Measurements from ENCODE around the gene PKD2L1.
A peak's percentile ranks its signal among the peaks of the same experiment; 100 is the strongest.

The PKD2L1 gene

GRCh38 chr10:100374200-100374655 is 44.2 kb upstream of the PKD2L1 start:
- Histone ChIP-seq H2AFZ (ENCODE audit: low read depth, low read length, severe bottlenecking) (peak overlapping the region; percentile 75), H3K4me2 (ENCODE audit: low read depth, low read length, poor library complexity, severe bottlenecking) (peak overlapping the region; percentile 76), H3K9me2 (replicated peaks; ENCODE audit: insufficient read depth, low read length) (no peaks in the 10 kb centered on the region), H3K27ac (ENCODE audit: low read depth, low read length) (peak overlapping the region; percentile 83), H3K27me3 (ENCODE audit: low read length) (no peaks in the 10 kb centered on the region), H3K4me3 (ENCODE audit: insufficient read depth, low read length, poor library complexity, severe bottlenecking) (peak overlapping the region; percentile 65), H3K36me3 (ENCODE audit: low read length) (no peaks in the 10 kb centered on the region), H3K79me2 (ENCODE audit: insufficient read depth, low read length) (peaks cover 16% of the 10 kb centered on the region; the same call in 1 of the 2 replicates), H3K9me3 (ENCODE audit: insufficient read depth, low read length) (no peaks in the 10 kb centered on the region), H3F3A (ENCODE audit: insufficient read depth) (peaks cover 11% of the 10 kb centered on the region; the same call in 1 of the 2 replicates), H3K9ac (ENCODE audit: low read length) (peak overlapping the region; percentile 80), H4K20me1 (ENCODE audit: low read depth, low read length) (no peaks in the 10 kb centered on the region)
- TF ChIP-seq EZH2phosphoT487 (conservative IDR thresholded peaks at IDR 0.05; ENCODE audit: low read length) (no peak), CTCF (IDR thresholded peaks at IDR 0.05; ENCODE audit: insufficient read depth, low read length, poor library complexity, severe bottlenecking) (no peak)

GRCh38 chr10:100373298-100374199 is 43.5 kb upstream of the PKD2L1 start:
- Histone ChIP-seq H3K9me3 (ENCODE audit: insufficient read depth, low read length) (no peaks in the 10 kb centered on the region), H3F3A (ENCODE audit: insufficient read depth) (peaks cover 11% of the 10 kb centered on the region; the same call in 1 of the 2 replicates), H2AFZ (ENCODE audit: low read depth, low read length, severe bottlenecking) (peak overlapping the region; percentile 75), H3K9me2 (replicated peaks; ENCODE audit: insufficient read depth, low read length) (no peaks in the 10 kb centered on the region), H3K9ac (ENCODE audit: low read length) (peak overlapping the region; percentile 80), H3K27me3 (ENCODE audit: low read length) (no peaks in the 10 kb centered on the region), H3K4me2 (ENCODE audit: low read depth, low read length, poor library complexity, severe bottlenecking) (peak overlapping the region; percentile 76), H3K27ac (ENCODE audit: low read depth, low read length) (peak overlapping the region; percentile 83), H3K79me2 (ENCODE audit: insufficient read depth, low read length) (peaks cover 16% of the 10 kb centered on the region; the same call in 1 of the 2 replicates), H4K20me1 (ENCODE audit: low read depth, low read length) (no peaks in the 10 kb centered on the region), H3K4me3 (ENCODE audit: insufficient read depth, low read length, poor library complexity, severe bottlenecking) (peak overlapping the region; percentile 65), H3K36me3 (ENCODE audit: low read length) (no peaks in the 10 kb centered on the region)
- TF ChIP-seq EZH2phosphoT487 (conservative IDR thresholded peaks at IDR 0.05; ENCODE audit: low read length) = no peak
- TF ChIP-seq CTCF (IDR thresholded peaks at IDR 0.05; ENCODE audit: insufficient read depth, low read length, poor library complexity, severe bottlenecking) = no peak

DNA sequence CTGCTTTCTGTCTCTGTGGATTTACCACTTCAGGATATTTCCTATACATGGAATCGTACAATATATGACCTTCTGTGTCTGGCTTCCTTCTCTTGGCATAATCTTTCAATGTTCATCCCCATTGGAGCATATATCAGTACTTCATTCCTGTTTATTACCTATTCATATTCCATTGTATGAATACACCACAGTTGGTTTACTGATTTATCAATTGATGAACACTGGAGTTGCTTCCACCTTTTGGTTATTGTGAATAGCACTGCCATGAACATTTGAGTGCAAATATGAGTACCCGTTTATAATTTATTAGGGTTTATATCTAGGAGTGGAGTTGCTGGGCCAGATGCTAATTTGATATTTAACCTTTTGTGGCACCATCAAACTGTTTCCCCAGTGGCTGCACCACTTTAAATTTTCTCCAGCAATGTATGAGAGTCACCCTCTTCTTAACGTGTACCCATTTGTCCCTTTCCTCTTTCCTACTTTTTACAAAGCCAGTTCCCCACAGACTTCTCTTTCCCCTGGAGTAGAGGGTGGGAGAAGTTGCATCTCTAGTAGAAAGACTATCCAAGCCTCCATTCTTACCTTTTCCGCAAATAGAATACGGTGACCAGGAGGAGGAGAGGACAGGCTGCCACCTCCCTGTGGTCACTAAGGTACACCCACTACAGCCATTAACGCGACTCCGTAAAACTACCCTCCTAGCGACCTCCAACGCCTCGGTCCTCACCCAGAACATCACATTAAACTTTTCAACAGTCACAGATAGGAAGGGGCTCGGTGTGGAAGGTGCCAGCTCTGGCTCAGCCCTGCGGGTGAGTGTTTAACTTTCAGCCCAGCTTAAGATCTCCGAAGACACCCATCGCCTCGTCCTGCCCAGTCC is 42.6 kb upstream of the PKD2L1 start:
- H3F3A ChIP-seq (ENCODE audit: insufficient read depth) = peaks cover 11% of the 10 kb centered on the region; the same call in 1 of the 2 replicates
- H4K20me1 ChIP-seq (ENCODE audit: low read depth, low read length) = no peaks in the 10 kb centered on the region
- H3K4me2 ChIP-seq (ENCODE audit: low read depth, low read length, poor library complexity, severe bottlenecking) = peak overlapping the region; percentile 76
- H3K36me3 ChIP-seq (ENCODE audit: low read length) = no peaks in the 10 kb centered on the region
- H2AFZ ChIP-seq (ENCODE audit: low read depth, low read length, severe bottlenecking) = peak overlapping the region; percentile 75
- no peaks in the 10 kb centered on the region for H3K9me2 ChIP-seq (replicated peaks; ENCODE audit: insufficient read depth, low read length)
- peak overlapping the region; percentile 65 for H3K4me3 ChIP-seq (ENCODE audit: insufficient read depth, low read length, poor library complexity, severe bottlenecking)
- H3K9ac ChIP-seq (ENCODE audit: low read length) = peak overlapping the region; percentile 80
- no peaks in the 10 kb centered on the region for H3K27me3 ChIP-seq (ENCODE audit: low read length)
- H3K79me2 ChIP-seq (ENCODE audit: insufficient read depth, low read length) = peaks cover 16% of the 10 kb centered on the region; the same call in 1 of the 2 replicates
- TF ChIP-seq EZH2phosphoT487 (conservative IDR thresholded peaks at IDR 0.05; ENCODE audit: low read length) (no peak), CTCF (IDR thresholded peaks at IDR 0.05; ENCODE audit: insufficient read depth, low read length, poor library complexity, severe bottlenecking) (no peak)
- no peaks in the 10 kb centered on the region for H3K9me3 ChIP-seq (ENCODE audit: insufficient read depth, low read length)
- peak overlapping the region; percentile 83 for H3K27ac ChIP-seq (ENCODE audit: low read depth, low read length)
